DMS114 treated with DMSO at 0.1 percent for 48 hours (cell line): ENCODE data around the gene FYN.
"Not testable (repeated sequence)": the region's sequence is repeated elsewhere in the genome, so short reads cannot be mapped to it uniquely, and the experiment has no call there.

Experiments used
- DNase-seq: peaks from one replicate; lab custom pipeline; 2025; ENCODE audit not compliant: unreplicated experiment; lab: John Stamatoyannopoulos, UW

The FYN gene

DNA sequence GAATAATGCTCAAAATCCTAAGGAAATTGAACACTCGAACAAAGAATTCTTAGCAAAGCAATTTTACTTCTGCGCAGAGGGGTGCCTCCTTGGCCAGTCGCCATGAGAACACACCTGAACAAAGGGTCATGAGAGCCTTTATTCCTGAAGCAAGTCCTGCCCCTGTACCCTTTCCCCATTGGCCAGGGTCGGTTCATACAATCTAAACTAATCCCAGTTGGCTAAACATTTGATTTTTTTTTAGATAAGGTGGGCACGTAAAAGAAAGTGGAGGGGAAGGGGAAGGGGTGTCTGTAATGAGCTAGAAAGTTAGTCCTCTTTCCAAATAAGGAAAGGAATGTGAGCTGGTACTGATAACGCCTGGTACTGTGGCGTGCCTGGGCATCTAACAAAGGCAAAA lies 37.9 kb downstream of the FYN start:
- DNase-seq, result not testable (repeated sequence)

DNA sequence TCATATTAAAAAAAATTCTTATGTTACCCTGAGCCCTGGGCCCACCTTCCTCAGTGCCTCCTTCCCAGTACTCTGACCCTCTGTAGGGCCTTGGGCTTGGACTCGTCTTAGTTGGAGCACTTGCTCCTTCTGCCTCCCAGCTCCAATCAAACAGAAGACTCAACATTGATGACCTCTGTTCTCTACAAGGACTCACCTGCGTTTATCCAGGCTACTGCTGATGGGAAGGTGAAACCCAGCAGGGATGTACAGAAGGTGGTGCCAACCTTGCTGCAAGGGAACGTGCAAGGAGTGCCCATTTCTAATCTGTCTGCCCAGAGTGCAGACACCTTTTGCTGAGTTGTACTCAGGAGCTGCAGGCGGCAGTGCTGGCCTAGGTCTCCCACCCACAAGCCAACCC lies 38.9 kb downstream of the FYN start:
- DNase-seq, result no peak

DNA sequence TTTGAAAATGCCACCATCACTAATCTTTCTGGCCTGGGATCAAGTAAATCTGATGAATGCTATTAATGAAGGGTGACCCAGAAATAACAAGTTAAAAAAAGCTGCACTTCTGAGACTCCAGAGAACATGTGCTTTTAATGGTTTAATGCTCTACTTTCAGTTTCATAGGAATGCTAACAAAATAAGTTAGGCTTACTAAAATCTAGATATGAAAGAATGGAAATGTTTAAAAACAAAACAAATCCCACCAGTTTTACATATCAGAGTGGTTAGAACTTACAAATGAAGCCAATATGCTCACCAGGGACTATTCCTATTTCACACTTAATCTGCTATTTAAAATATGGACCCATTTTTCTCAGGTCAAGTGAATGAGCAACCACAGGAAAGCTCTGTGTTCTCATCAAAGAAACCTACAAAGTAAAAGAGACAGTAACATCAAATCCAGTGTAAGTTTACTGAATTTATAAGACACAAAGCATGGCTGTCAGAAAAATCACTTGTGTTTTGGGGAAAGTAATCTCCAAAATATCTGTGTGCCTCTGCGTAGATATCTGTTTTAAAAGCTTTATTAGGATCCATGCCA lies 40.3 kb downstream of the FYN start:
- no peak for DNase-seq

DNA sequence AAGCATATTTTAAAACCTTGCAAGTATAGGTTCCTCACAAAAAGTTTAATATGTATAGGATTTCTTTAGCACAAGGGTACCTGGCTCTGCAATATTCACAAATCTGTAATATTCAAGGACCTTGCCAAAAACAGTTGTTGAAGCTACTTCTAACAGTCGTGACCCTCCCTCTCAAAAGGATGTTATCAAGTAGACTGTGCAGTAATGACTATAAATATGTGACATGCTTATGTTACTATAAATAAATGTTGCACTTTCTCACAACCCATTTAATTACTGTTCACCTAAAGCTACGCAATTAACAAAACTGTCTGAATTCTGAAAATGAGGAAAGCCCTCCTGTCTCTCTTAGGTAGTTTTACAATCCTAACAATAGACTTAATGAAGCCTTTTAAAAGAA lies 41.8 kb downstream of the FYN start:
- DNase-seq, result no peak

DNA sequence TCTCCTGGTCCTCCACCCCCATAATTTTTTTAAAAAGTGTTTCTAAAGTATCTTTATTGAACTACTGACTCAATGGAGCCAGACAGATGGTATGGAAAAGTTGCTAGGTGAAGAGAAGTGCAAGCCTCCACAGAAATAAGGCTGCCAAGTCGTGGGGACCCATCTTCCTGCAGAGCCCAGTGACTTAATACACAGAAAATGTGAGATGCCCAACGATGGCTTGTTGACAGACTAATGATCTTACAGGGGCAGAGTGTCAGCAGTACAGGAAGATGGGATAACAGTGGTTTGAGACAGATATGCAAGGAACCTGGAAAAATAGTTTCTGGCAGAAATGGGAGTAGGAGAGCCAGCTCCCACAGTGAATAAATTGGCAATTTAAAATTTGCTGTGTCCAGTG lies 43.3 kb downstream of the FYN start:
- no peak for DNase-seq

DNA sequence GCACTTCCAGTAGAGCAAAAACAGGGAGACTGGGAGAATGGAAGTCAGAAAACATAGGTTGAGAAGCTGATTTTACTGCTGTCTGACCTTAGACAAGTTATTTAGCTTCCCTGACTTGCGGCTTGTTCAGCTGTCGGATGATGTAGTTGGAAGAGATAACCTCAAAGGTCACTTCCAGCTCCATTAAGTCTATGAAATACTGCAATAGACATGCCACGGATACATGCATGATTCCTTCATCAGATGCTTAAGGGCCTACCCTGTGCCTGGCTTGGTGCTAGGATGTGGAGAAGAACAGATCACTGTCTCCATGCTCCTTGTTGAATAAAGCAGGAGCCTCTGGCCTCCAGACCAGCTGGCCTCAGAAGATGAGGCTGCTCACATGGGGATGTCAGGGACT lies 43.7 kb downstream of the FYN start:
- DNase-seq, result no peak

DNA sequence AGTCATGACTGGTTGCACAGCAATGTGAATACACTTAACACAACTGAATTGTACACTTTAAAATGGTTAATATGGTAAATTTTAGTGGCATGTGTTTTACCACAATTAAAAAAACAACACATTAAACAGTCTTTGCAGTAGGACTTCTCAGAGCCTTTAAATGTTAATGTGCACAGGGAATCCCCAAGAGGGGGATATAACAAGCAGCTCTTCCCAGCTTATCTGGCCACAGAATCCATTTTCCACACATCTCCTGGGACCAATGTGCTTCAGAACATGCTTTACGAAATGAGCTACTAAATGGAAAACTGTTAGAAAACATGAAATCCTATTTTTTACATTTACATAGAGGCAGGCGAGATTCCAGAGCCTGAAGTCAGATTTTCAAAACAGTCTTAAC lies 44.4 kb downstream of the FYN start:
- DNase-seq, result no peak

DNA sequence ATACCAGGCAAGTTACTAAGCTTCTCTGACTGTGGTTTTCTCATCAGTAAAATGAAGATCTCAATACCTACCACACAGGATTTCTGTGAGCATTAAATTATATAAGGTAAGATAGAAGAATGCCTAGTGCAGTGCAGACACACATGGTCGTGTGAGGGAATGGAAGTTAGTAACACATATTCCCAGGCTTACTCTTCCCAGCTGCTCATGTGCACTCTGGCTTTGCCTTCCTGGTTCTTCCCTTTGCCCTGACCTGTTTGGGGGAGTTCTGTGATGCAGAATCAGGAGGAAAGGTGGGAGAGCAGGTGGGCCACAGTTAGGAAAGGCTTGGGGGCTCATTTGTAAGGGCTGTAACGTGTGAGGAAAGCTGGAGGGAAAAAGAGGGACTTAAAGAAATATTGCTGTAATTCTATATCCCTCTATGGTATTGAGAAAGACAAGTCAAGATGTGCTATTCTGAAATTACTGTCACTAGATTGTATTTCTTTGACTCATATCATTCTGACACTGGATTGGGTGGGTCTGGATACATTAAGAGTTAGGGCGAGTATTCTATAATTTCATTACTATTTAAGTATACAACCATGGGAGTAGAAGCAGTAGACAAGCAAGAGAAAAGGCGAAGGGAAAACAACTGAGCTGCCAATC lies 47.7 kb downstream of the FYN start:
- no peak for DNase-seq

DNA sequence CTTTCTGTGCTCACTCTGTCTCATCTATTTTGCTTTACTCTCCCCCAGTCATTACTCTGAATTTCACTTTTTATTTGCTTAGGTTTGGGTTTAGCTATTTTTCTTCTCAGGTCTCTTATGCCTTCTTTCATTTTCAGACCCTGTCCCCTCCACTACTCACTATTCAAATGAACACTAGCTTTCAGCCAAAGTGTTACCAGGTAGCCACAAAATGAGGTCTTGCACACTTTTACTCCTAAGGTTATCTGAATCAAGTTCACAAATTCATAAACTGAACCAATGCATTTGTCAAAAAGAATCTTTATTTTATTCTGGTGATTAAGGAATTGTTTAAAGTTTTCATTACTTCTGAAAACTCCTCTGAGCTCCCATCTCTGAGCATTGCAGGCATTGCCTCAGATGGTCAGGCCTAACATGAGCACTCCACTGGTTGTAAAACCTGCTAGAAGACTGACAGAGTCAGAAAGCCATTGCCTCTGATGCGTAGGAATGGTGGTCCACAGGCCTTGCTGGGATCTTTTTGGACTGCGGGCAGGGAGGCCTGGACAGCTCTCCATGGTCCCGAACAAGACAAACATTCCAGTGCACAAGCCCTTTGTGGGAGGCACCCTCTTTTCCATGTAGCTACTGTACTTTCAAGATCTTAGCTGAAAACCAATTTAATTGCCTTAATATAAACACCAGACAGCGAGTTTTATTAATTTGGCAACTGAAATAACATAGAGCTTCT lies 48.5 kb downstream of the FYN start:
- no peak for DNase-seq

DNA sequence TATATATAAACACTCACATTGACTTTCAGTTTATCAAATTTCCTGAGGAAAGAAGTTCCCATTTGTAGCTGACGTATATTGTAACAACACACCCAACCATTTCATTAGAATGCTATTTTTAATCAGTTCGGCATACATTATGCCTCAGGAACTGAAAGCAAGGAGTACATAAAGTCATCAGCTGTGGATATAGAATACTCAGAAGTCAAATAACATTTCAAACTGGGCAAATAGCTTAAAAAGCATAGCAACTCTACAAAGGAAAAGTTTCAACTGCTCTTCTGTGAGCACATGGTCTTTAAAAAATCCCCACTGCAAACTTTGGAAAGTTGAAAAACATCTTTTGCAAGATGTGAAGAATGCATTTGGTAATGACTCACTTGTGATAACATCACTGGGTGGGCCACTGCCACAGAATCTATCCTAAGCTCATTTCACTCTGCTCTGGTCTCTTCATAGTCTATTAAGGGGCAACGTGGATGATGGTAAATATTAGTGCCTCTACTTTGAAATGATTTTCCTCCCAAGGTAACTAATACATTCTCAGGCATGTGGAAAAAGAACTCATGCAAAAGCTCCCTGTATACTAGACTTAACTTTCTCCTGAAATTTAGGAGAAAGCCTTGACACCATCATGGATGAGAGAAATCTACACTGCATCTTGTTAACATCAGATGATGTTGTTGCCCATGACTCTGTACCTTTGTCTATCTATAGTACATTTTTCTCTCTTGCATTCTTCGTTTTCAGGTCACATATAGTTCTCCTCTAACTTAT lies 49.2 kb downstream of the FYN start:
- no peak for DNase-seq

DNA sequence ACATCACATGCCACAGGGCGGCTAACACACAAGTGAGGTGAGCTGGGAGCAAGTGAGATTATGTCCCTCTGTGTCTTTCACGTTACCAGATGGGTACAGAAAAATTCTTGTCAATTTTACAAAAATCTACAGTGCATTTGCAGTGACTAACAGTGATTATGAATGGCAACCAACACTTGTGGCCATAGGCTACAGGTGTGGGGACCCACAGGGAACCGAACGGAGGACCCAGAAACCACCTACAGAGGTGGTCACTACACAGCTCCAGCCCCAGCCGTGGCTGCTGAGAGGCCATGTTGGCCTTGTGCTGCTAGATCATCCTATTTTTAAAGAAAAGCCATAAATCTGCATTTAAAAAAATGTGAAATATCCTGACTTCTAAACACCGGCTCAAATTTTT lies 50.2 kb downstream of the FYN start:
- DNase-seq, result no peak

DNA sequence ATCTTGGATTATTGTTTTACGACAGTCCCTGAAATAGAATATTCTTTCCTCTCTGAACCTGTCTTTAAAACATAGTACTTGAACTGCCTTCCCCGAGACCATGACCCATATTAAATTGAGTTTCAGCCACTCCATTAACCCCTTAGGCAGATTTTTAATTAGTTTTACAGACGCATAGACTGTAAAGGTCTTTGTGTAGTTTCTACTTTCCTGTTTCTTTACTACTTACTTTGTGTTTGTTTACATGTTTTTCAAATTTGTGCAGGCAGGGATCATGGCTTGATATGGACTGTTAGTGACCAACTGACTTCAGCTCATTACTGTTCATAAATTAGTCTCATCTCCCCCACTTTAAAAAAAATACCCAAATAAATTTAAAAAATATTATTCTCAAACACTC lies 53.8 kb downstream of the FYN start:
- DNase-seq, result no peak

DNA sequence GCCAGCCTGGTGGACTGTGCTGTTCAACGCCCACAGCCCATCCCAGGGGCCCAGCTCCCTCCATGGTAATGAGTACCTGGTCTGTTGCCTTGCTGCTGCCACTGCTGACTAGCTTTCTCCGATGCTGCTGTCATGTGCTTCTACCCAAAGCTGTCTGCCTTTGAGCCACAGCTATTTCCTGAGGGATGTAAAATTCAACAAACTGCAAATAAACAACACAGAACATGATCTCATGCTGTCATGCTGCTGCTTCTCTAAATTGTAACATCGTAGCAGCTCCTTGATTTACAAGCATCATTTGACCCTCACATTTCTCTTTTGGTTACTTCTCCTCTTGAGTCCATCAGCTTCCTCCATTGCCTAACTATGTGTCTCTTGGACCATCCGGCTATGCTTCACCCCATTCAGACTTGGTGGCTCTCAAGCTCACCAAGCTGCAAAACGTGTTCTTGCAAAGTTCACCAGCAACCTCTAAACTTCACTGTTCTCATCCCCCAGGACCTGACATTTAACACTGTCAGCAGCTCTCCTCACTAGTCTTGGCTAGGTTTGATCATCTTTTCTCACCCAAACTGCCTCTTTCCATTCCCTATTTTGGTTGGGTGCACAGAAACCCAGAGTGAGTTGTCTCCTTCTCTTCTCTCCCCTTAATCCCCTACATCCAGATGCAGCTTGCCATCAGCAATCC lies 54.6 kb downstream of the FYN start:
- DNase-seq, result no peak

DNA sequence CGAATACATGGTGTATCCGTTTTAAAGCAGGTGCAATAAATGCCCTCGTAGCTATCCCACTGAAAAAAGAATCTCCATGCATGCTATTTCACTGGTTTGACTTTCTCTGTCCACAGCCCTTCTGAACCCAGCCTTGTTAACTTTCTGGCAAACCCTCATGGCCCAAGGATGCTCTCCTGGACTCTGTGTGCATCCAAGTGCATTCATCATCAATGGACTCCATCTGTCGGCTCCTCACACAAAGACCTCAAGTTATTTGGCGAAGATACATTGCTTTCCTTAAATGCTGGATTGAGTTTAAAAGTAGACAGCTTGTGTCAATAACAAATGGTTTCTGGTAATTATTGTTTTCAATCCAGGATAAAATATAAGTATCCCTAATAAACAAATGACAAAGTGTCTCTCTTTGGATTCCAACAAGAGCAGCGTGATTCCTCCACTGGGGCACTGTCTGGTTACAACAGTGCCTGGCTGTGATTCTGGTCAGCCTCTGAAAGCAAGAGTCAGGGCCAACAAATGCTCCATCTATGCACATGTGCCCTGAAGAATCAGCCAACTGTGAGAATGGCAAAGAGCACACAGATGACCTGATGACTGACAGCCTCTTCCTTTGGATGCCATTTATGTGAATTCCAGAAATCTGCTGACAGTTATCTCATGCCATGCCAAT lies 55.7 kb downstream of the FYN start:
- no peak for DNase-seq

DNA sequence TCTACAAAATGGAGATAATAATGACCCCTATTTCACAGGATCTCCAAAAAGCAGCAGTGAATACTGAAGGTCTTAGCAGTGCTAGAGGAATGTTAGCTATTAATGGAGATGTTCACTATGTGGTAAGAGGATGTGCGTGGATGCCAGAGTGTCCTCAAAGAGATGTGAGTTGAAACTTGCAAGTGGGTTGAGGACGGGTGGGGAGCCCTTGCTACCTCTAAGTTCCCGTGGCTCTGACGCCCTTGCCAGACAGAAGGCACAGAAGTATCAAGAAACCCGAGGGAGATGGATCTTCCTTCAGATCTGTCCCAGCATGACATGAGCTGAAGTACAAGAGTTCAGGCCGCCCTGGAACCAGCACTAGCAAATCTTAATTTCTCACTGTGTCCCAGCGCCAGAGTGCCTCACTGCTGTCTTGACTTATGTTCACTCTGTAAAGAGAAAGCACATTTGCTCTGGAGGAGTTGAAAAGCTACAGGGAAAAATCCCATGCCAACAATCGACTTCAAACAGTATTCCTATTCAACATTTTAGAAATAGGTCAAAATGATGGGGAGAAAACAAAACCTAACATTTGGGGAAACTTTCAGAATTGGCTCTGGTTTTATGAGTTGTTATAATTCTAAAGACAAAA lies 59.5 kb downstream of the FYN start:
- no peak for DNase-seq

DNA sequence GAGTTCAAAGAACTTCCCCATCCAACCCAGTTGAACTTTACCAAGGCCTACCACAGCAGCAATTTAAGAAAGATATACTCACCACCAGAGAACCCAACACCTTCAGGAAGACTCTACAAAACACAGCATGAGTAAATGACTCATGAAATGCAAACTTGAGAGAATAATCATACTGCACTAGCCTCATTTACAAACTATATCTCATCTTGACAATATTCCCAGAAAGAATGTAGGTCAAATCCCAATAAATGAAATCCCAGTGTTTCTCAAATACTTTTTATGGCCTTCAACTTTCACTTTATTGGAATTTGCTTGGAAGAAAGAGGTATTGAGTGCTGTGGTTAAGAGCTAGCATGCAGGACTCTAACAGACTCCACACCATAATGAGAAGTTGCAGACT lies 60.0 kb downstream of the FYN start:
- no peak for DNase-seq

DNA sequence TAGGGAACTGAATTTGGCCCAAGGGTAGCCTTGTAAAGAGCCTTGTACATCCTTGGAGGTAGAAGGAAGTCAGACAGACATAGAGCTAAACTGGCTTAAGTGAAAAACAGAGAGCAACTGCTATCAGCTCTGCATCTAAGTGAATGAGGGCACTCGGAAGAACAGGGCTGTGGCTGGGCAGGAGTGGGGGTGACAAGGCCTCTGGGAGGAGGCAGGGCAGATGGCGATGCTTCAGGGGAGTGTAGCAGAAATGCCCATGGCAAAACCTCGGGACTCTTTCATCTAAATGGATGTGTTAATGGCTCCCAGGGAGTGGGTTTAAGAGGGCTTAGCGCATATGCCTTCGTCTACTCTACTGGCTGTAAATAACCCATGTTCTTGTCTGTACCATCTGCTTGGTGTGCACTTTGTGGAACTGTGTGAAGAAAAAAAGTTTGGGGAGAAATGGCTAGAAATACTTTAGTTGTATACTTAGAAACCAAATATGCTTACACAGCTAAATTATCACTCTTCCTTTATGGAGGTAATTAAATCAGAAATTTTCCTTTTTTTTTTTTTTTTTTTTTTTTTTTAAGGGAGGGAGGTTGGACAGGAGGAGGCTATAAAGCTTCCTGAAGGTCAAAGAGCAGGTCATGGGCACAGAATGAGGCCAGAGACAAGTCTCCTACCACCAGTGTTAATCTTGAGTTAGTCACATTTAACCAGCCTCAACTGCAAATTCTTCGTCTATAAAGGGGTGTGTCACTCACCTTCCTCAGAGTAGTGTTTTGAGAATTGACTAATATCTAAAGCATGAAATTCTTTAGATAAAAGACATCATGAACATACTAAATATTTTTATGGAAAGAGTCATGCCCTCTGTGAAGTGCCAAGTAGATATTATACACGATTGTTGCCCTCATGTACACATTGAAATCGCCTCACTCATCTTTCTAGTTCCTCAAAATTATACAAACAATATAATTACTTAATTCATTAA lies 60.9 kb downstream of the FYN start:
- DNase-seq, result no peak

DNA sequence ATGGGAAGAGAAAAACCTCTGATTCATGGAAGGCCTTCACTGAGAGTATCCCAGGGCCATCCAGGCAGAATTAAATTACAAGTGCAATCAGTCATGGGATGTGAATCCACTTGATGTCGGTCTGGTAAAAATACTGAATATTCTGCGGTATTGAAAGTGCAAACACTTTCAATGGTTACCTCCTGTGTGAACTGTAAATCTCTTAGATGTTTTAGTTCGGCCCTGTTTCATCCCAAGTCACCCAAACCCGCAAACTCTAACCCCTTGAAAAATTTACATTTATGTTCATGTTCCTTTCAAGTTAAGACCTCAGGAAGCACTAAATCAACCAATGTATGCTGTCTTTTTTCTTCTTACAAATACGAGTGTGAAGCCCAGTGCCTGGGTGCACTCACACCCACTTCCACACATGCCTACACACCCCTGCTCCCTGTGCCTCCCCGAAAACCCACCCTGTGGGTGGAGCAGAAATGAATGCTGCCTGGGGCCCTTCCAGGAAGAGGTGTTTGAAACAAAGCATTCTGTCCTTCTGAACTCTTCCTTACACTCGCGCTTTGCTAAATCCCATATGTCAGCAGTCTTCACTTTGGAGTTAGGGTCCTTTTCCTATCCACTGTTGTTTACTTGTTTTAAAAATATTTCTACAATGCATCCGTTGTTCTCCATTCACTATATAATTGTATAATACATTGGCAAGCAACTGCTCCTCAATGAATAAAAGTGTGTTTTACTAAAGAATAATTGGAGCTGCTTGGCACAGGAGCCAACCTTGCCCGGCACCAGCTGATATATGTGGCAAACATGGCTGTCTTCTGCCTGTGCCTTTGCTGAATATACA lies 62.7 kb downstream of the FYN start:
- no peak for DNase-seq
